PC-3 (cell line): Measurements from ENCODE around the gene TRPM8.

ENCODE experiments used
- CTCF ChIP-seq: fragments of 300-600 bp; sonication (generic); conservative IDR thresholded peaks from 2 replicates; pipeline ENCODE4 v1.5.1; 2017; ENCODE audit warnings: antibody characterized with exemption, low read depth, mild to moderate bottlenecking, low read length
- EZH2 ChIP-seq: fragments of 300-600 bp; sonication (generic); IDR thresholded peaks from one replicate; pipeline ENCODE4 v1.6.1; 2017; ENCODE audit warnings: antibody characterized with exemption, mild to moderate bottlenecking, low read length; ENCODE audit not compliant: unreplicated experiment
- EZH2phosphoT487 ChIP-seq: fragments of 300-600 bp; sonication (generic); IDR thresholded peaks from 2 replicates; pipeline ENCODE4 v1.6.1; 2018; ENCODE audit warnings: mild to moderate bottlenecking, antibody characterized with exemption, low read length, borderline replicate concordance

GRCh38 chr2:234002281-234002680, 85.1 kb downstream of the TRPM8 start:
- TF ChIP-seq EZH2 (no peak), CTCF (no peak), EZH2phosphoT487 (no peak)
